HL-60 (cell line): Measurements from ENCODE around the gene PCSK5.

Experiments
- CTCF ChIP-seq: IDR thresholded peaks from one replicate; pipeline ENCODE4 v1.5.1; 2011; ENCODE audit warnings: low read length, control low read depth, inconsistent platforms; ENCODE audit not compliant: insufficient read depth
- GABPA ChIP-seq: IDR thresholded peaks from 2 replicates; pipeline ENCODE4 v1.6.1; 2012; ENCODE audit warnings: low read depth
- POLR2AphosphoS5 ChIP-seq: IDR thresholded peaks from 2 replicates; pipeline ENCODE4 v1.6.1; 2012; ENCODE audit warnings: low read depth
- REST ChIP-seq: IDR thresholded peaks from 2 replicates; pipeline ENCODE4 v1.6.1; 2012; ENCODE audit warnings: low read depth; ENCODE audit not compliant: insufficient replicate concordance

GRCh38 chr9:76188286-76188685, 297.8 kb downstream of the PCSK5 start:
- TF ChIP-seq REST (no peak), CTCF (no peak), POLR2AphosphoS5 (no peak), GABPA (no peak)
